DOHH2 (cell line): Measurements from ENCODE around the gene MOSPD2.

ENCODE experiments used
- H3F3A ChIP-seq: fragments of 200-600 bp; sonication (generic), shearing (Covaris generic); 2 replicates; pipeline ENCODE4 v1.6.0; 2016; ENCODE audit warnings: antibody characterized with exemption, mild to moderate bottlenecking; ENCODE audit not compliant: control insufficient read depth, insufficient read depth
- H3K27ac ChIP-seq: fragments of 200-600 bp; sonication (generic); 2 replicates; pipeline ENCODE4 v1.5.1; 2014; ENCODE audit warnings: low read depth, mild to moderate bottlenecking, low read length, moderate library complexity
- H3K27me3 ChIP-seq: fragments of 200-600 bp; sonication (generic); 2 replicates; pipeline ENCODE4 v1.6.1; 2014; ENCODE audit warnings: mild to moderate bottlenecking, low read length, mixed read lengths; ENCODE audit not compliant: control insufficient read depth
- H3K36me3 ChIP-seq: fragments of 200-600 bp; sonication (generic); 2 replicates; pipeline ENCODE4 v1.6.1; 2014; ENCODE audit warnings: mild to moderate bottlenecking, low read length, moderate library complexity, mixed read lengths; ENCODE audit not compliant: control insufficient read depth
- H3K4me1 ChIP-seq: fragments of 200-600 bp; sonication (generic); 2 replicates; pipeline ENCODE4 v1.6.1; 2014; ENCODE audit warnings: mild to moderate bottlenecking, low read length, mixed read lengths; ENCODE audit not compliant: control insufficient read depth
- H3K4me2 ChIP-seq: fragments of 200-600 bp; sonication (generic); 2 replicates; pipeline ENCODE4 v1.6.0; 2014; ENCODE audit warnings: mild to moderate bottlenecking, low read length, moderate library complexity
- H3K4me3 ChIP-seq: fragments of 200-600 bp; sonication (generic); 2 replicates; pipeline ENCODE4 v1.5.1; 2014; ENCODE audit warnings: mild to moderate bottlenecking, low read length, mixed read lengths
- H3K79me2 ChIP-seq: fragments of 200-600 bp; sonication (generic); 2 replicates; pipeline ENCODE4 v1.6.1; 2014; ENCODE audit warnings: mild to moderate bottlenecking, low read length, mixed read lengths; ENCODE audit not compliant: control insufficient read depth
- H3K9me2 ChIP-seq: fragments of 200-600 bp; sonication (generic); replicated peaks from 2 replicates; pipeline ENCODE4 v1.6.1; 2014; ENCODE audit warnings: mild to moderate bottlenecking, low read length, mixed read lengths; ENCODE audit not compliant: control insufficient read depth
- H3K9me3 ChIP-seq: fragments of 200-600 bp; sonication (generic); 2 replicates; pipeline ENCODE4 v1.6.1; 2014; ENCODE audit warnings: antibody characterized with exemption, low read length, mixed read lengths; ENCODE audit not compliant: control insufficient read depth, insufficient read depth
- H4K20me1 ChIP-seq: fragments of 200-600 bp; sonication (generic); 2 replicates; pipeline ENCODE4 v1.6.0; 2014; ENCODE audit warnings: low read depth, mild to moderate bottlenecking, antibody characterized with exemption, low read length, moderate library complexity; ENCODE audit not compliant: control insufficient read depth, insufficient read depth
- CTCF ChIP-seq: fragments of 200-600 bp; sonication (generic); IDR thresholded peaks from one replicate; pipeline ENCODE4 v1.5.1; 2014; ENCODE audit warnings: antibody characterized with exemption, mild to moderate bottlenecking, low read depth, low read length; ENCODE audit not compliant: poor library complexity, severe bottlenecking
- EZH2phosphoT487 ChIP-seq: fragments of 200-600 bp; sonication (generic); IDR thresholded peaks from 2 replicates; pipeline ENCODE4 v1.6.1; 2017; ENCODE audit warnings: borderline replicate concordance, mild to moderate bottlenecking, antibody characterized with exemption, low read length, moderate library complexity, mixed read lengths

Gene MOSPD2

GRCh38 chrX:14942341-14942740 lies 69.1 kb downstream of the MOSPD2 start:
- Histone ChIP-seq H3K9me2 (no peaks in the 10 kb centered on the region), H3K79me2 (no peaks in the 10 kb centered on the region), H4K20me1 (no peaks in the 10 kb centered on the region), H3K27ac (no peak overlapping the region), H3K4me3 (no peak overlapping the region), H3K27me3 (no peaks in the 10 kb centered on the region), H3K9me3 (no peaks in the 10 kb centered on the region), H3K36me3 (no peaks in the 10 kb centered on the region), H3K4me1 (peaks cover 30% of the 10 kb centered on the region), H3F3A (no peaks in the 10 kb centered on the region), H3K4me2 (no peak overlapping the region)
- TF ChIP-seq EZH2phosphoT487: no peak
- TF ChIP-seq CTCF: no peak

DNA sequence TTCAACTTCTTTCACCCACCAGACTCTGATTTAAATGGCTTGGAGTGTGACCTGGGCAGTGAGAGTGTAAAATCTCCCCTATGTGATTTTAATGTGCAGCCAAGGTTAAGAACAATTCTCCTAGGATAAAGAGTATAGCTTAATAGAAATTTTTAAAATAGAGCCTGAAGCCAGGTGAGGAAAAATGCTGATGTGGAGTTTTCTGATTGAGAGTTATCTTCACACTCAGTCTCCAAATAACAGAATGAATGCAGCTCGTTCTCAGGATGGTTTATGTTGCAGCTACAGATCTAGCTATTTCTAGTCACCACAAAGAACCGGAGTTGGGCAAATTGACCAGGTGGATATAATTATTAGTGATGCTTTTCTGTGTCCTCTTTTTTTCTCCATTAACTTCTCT lies 70.7 kb downstream of the MOSPD2 start:
- no peaks in the 10 kb centered on the region for H3K9me2 ChIP-seq
- H3K9me3 ChIP-seq: no peaks in the 10 kb centered on the region
- H3K36me3 ChIP-seq: no peaks in the 10 kb centered on the region
- peaks cover 42% of the 10 kb centered on the region for H3K4me1 ChIP-seq
- no peak overlapping the region for H3K4me2 ChIP-seq
- H4K20me1 ChIP-seq: no peaks in the 10 kb centered on the region
- TF ChIP-seq CTCF (no peak), EZH2phosphoT487 (no peak)
- H3F3A ChIP-seq: no peaks in the 10 kb centered on the region
- no peaks in the 10 kb centered on the region for H3K79me2 ChIP-seq
- no peak overlapping the region for H3K4me3 ChIP-seq
- no peaks in the 10 kb centered on the region for H3K27me3 ChIP-seq
- no peak overlapping the region for H3K27ac ChIP-seq

DNA sequence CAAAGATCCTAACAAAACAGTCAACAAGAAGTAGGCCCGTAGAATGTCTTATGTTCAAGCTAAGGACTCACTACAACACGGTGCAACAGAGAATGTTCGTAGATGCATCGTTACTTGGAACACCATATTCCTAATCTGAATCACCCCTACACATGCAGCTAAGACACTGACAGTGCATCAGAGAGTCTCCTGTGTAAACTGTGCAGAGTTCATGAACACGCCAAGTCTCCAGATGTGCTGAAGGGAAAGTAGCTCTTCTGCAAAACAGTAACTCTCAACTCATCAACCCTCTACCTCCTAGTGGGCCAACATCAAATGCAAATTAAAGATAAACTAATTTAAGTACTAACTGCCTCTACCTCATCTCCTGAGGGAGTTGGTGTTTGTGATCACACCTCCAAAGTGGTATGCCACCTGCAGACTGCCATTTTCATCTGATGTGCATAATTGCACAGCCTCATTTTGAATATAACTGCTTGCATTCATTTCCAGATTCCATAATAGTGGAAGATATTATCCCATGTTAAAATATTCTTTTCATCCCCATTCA lies 73.5 kb downstream of the MOSPD2 start:
- H4K20me1 ChIP-seq: no peaks in the 10 kb centered on the region
- H3K4me2 ChIP-seq: peak overlapping the region; percentile 49
- H3F3A ChIP-seq: no peaks in the 10 kb centered on the region
- no peaks in the 10 kb centered on the region for H3K79me2 ChIP-seq
- no peaks in the 10 kb centered on the region for H3K9me2 ChIP-seq
- H3K4me3 ChIP-seq: peak overlapping the region; percentile 34
- H3K27ac ChIP-seq: peak overlapping the region; percentile 77
- H3K4me1 ChIP-seq: peaks cover 46% of the 10 kb centered on the region
- H3K27me3 ChIP-seq: no peaks in the 10 kb centered on the region
- no peaks in the 10 kb centered on the region for H3K36me3 ChIP-seq
- no peaks in the 10 kb centered on the region for H3K9me3 ChIP-seq
- TF ChIP-seq CTCF: no peak
- no peak for TF ChIP-seq EZH2phosphoT487
